Kidney (tissue), 14 donors: Measurements from ENCODE around the gene INPP4A. TPM values are rescaled to one million over a fixed set of nuclear protein-coding genes. Genes with fewer than 3 reads are reported as not detected.

Experiments used
- DNase-seq, 5 donors: peaks; one replicate each; pipeline ENCODE4 v3.0.0-alpha.2; 2013 to 2020
- FAIRE-seq: peaks from 2 replicates; lab custom pipeline; 2012; peaks lifted over from hg19 to GRCh38; lab: Jason Lieb, UNC
- H3K27ac ChIP-seq, 2 donors: one replicate each; pipeline ENCODE4 v1.7.0; 2013; ENCODE audit warnings: low read depth in 2 of 2, low read length in 2 of 2, inconsistent platforms in 1 of 2
- H3K27me3 ChIP-seq: one replicate; pipeline ENCODE4 v1.7.1; 2013; ENCODE audit warnings: low read length, inconsistent platforms; ENCODE audit not compliant: control insufficient read depth, insufficient read depth
- H3K36me3 ChIP-seq, 3 donors: one replicate each; pipeline versions ENCODE4 v1.7.0 to v1.7.1; 2013; ENCODE audit warnings: low read length in 3 of 3, control low read depth in 1 of 3, inconsistent platforms in 1 of 3; ENCODE audit not compliant: insufficient read depth in 3 of 3, control insufficient read depth in 2 of 3
- H3K4me1 ChIP-seq, 3 donors: one replicate each; pipeline versions ENCODE4 v1.7.0 to v1.7.1; 2013; ENCODE audit warnings: low read length in 3 of 3, inconsistent platforms in 1 of 3, low read depth in 1 of 3; ENCODE audit not compliant: control insufficient read depth in 2 of 3, insufficient read depth in 2 of 3
- H3K4me3 ChIP-seq, 3 donors: one replicate each; pipeline versions ENCODE4 v1.7.0 to v1.8.1; 2013; ENCODE audit warnings: low read length in 3 of 3, control low read depth in 1 of 3, inconsistent platforms in 1 of 3
- H3K9ac ChIP-seq, 3 donors: one replicate each; pipeline versions ENCODE4 v1.7.0 to v1.7.1; 2013; ENCODE audit warnings: low read length in 3 of 3, control low read depth in 1 of 3, inconsistent platforms in 1 of 3
- H3K9me3 ChIP-seq, 3 donors: one replicate each; pipeline versions ENCODE4 v1.7.0 to v1.7.1; 2013; ENCODE audit warnings: low read length in 3 of 3, control low read depth in 1 of 3, inconsistent platforms in 1 of 3; ENCODE audit not compliant: control insufficient read depth in 2 of 3, insufficient read depth in 1 of 3
- CTCF ChIP-seq: IDR thresholded peaks from 3 replicates; pipeline ENCODE4 v1.5.1; 2012; ENCODE audit warnings: mild to moderate bottlenecking, moderate library complexity, borderline replicate concordance; ENCODE audit not compliant: insufficient read depth; ENCODE audit errors: extremely low read depth
- intact Hi-C: fragments of 100-400 bp; cut with DNase I; formaldehyde crosslinking; loops from one replicate; pipeline ENCODE4 v1.11.1; 2022
- polyA plus RNA-seq: library from polyadenylated mRNA; stranded (reverse); fragments of 350-450 nt; fragmentation: Illumina TruSeq; extraction: RNeasy Lipid Tissue Mini Kit (QIAGEN cat#74804); gene quantifications from one replicate; pipeline ENCODE4 v1.2.3, GENCODE V29; 2014; ENCODE audit warnings: low read depth, low replicate concordance; ENCODE audit not compliant: insufficient read depth
- total RNA-seq: library from RNA; stranded (reverse); fragmentation: NEBNext Ultra II Directional; extraction: Animal tissue kit (Norgen Biotek cat#: 25700); gene quantifications from one replicate; pipeline ENCODE4 v1.2.1, GENCODE V29; 2021
- donor health status: control.
- donor health status: control.
- donor health status: control.
- donor health status: control.
- donor health status: control.
- donor health status: DM: yes; HTN: yes; CAD: no.
- donor health status: Normal renal cell carcinoma (clear cell type).

INPP4A gene
- total and polyA plus RNA-seq, 2 donors from 2014 or later, result 4.1 to 27.9 TPM

GRCh38 chr2:98533547-98533946 lies 88.9 kb downstream of the INPP4A start:
- H3K9me3 ChIP-seq, result no peaks in the 10 kb centered on the region
- H3K9ac ChIP-seq, result no peak overlapping the region
- no peaks in the 10 kb centered on the region for H3K27me3 ChIP-seq
- no peak overlapping the region for H3K4me3 ChIP-seq
- FAIRE-seq (no peak), DNase-seq (no peak)
- H3K4me1 ChIP-seq, result no peaks in the 10 kb centered on the region
- H3K27ac ChIP-seq, result no peak overlapping the region
- TF ChIP-seq CTCF, result no peak
- H3K36me3 ChIP-seq, result peaks cover 1 to 11% (median 6%) of the 10 kb centered on the region in 3 donors
- intact Hi-C loops, result no loop called here

GRCh38 chr2:98534761-98535160 lies 90.1 kb downstream of the INPP4A start:
- no peak overlapping the region for H3K27ac ChIP-seq
- H3K36me3 ChIP-seq, result peaks cover 2 to 17% (median 12%) of the 10 kb centered on the region in 3 donors
- intact Hi-C loops, result no loop called here
- no peak overlapping the region for H3K9ac ChIP-seq
- TF ChIP-seq CTCF, result no peak
- no peak overlapping the region for H3K4me3 ChIP-seq
- no peaks in the 10 kb centered on the region for H3K9me3 ChIP-seq
- no peaks in the 10 kb centered on the region for H3K27me3 ChIP-seq
- DNase-seq (no peak), FAIRE-seq (no peak)
- no peaks in the 10 kb centered on the region for H3K4me1 ChIP-seq

- intact Hi-C loops, result no loop called here
- no peak for TF ChIP-seq CTCF
- no peaks in the 10 kb centered on the region for H3K4me1 ChIP-seq
- H3K9me3 ChIP-seq, result no peaks in the 10 kb centered on the region
- H3K27ac ChIP-seq, result no peak overlapping the region
- H3K4me3 ChIP-seq, result no peak overlapping the region
- H3K9ac ChIP-seq, result no peak overlapping the region
- FAIRE-seq (no peak), DNase-seq (no peak)
- no peaks in the 10 kb centered on the region for H3K27me3 ChIP-seq
- peaks cover 2 to 20% (median 14%) of the 10 kb centered on the region in 3 donors for H3K36me3 ChIP-seq
These were observed 91.5 kb downstream of the INPP4A start for GRCh38 chr2:98535971-98536677.
